OCI-LY1 (cell line): ENCODE data around the gene BMPER.

Experiments
- H2AFZ ChIP-seq: fragments of 200-600 bp; sonication (generic), shearing (Covaris generic); 2 replicates; pipeline ENCODE4 v1.6.0; 2014; ENCODE audit warnings: antibody characterized with exemption, mild to moderate bottlenecking, low read length
- H3F3A ChIP-seq: fragments of 200-600 bp; sonication (generic), shearing (Covaris generic); 2 replicates; pipeline ENCODE4 v1.6.0; 2014; ENCODE audit warnings: mild to moderate bottlenecking, antibody characterized with exemption, low read length, moderate library complexity; ENCODE audit not compliant: insufficient read depth
- H3K27ac ChIP-seq: fragments of 200-600 bp; sonication (generic); 2 replicates; pipeline ENCODE4 v1.5.1; 2014; ENCODE audit warnings: low read length, mixed run types, mild to moderate bottlenecking, low read depth; ENCODE audit not compliant: poor library complexity, severe bottlenecking
- H3K27me3 ChIP-seq: fragments of 200-600 bp; sonication (generic); 2 replicates; pipeline ENCODE4 v1.6.0; 2014; ENCODE audit warnings: antibody characterized with exemption, mild to moderate bottlenecking, low read length, moderate library complexity; ENCODE audit not compliant: insufficient read depth
- H3K36me3 ChIP-seq: fragments of 200-600 bp; sonication (generic); 2 replicates; pipeline ENCODE4 v1.6.1; 2014; ENCODE audit warnings: mild to moderate bottlenecking, antibody characterized with exemption, low read length, moderate library complexity, mixed read lengths; ENCODE audit not compliant: insufficient read depth
- H3K4me1 ChIP-seq: fragments of 200-600 bp; sonication (generic); 2 replicates; pipeline ENCODE4 v1.5.1; 2014; ENCODE audit warnings: mild to moderate bottlenecking, low read length, moderate library complexity; ENCODE audit not compliant: insufficient read depth, severe bottlenecking
- H3K4me2 ChIP-seq: fragments of 200-600 bp; sonication (generic), shearing (Covaris generic); 2 replicates; pipeline ENCODE4 v1.6.1; 2014; ENCODE audit warnings: low read length
- H3K4me3 ChIP-seq: fragments of 200-600 bp; sonication (generic); 2 replicates; pipeline ENCODE4 v1.5.1; 2014; ENCODE audit warnings: low read length, low read depth, mild to moderate bottlenecking, mixed read lengths; ENCODE audit not compliant: poor library complexity, severe bottlenecking
- H3K79me2 ChIP-seq: fragments of 200-600 bp; shearing (Covaris generic); 2 replicates; pipeline ENCODE4 v1.6.1; 2016; ENCODE audit warnings: mixed run types, low read length, mixed read lengths; ENCODE audit not compliant: insufficient read depth
- H3K9ac ChIP-seq: fragments of 200-600 bp; sonication (generic), shearing (Covaris generic); 2 replicates; pipeline ENCODE4 v1.6.1; 2014; ENCODE audit warnings: mild to moderate bottlenecking, low read length, mixed read lengths
- H3K9me2 ChIP-seq: fragments of 200-600 bp; sonication (generic), shearing (Covaris generic); 2 replicates; pipeline ENCODE4 v1.6.1; 2014; ENCODE audit warnings: low read depth, mild to moderate bottlenecking, low read length, mixed read lengths
- H3K9me3 ChIP-seq: fragments of 200-600 bp; shearing (Covaris generic); 2 replicates; pipeline ENCODE4 v1.6.1; 2014; ENCODE audit warnings: low read length, mixed read lengths
- H4K20me1 ChIP-seq: fragments of 200-600 bp; sonication (generic), shearing (Covaris generic); 2 replicates; pipeline ENCODE4 v1.6.0; 2016; ENCODE audit warnings: mild to moderate bottlenecking, low read length; ENCODE audit not compliant: insufficient read depth
- EZH2 ChIP-seq: fragments of 200-600 bp; sonication (generic), shearing (Covaris generic); IDR thresholded peaks from 2 replicates; pipeline ENCODE4 v1.8.0; 2017; ENCODE audit warnings: borderline replicate concordance, mixed run types, mild to moderate bottlenecking, antibody characterized with exemption, low read length, moderate library complexity, mixed read lengths
- TF ChIP-seq, protein P1 (sequence below): fragments of 200-600 bp; sonication (generic), shearing (Covaris generic); IDR thresholded peaks from 2 replicates; pipeline ENCODE4 v1.5.1; 2017; ENCODE audit warnings: mild to moderate bottlenecking, antibody characterized with exemption, low read length, moderate library complexity, mixed read lengths

BMPER gene

DNA sequence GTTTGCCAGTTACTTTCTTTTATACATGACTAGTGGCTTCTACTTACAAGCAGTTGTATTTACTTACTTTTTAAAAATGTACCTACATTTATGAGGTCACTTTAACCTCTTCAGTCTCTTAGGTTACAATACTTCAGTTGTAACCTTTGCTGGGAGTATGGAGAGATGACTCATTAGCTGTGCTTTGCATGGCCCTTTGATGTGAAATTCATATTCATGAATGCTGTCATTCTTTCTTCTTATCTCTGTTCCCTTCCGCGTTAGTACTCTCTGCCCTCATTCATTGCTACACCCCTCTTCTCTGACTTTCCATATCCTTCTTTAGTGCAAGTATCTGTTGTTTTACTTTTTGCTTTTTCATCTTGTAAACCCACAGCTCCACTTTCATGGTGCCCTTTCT, 164.3 kb downstream of the BMPER start:
- H3K4me1 ChIP-seq = no peaks in the 10 kb centered on the region
- no peaks in the 10 kb centered on the region for H3K9me2 ChIP-seq
- H3K27ac ChIP-seq = no peak overlapping the region
- no peaks in the 10 kb centered on the region for H3F3A ChIP-seq
- no peak overlapping the region for H3K4me3 ChIP-seq
- H3K9ac ChIP-seq = no peak overlapping the region
- TF ChIP-seq EZH2 = no peak
- TF ChIP-seq, protein P1, sequence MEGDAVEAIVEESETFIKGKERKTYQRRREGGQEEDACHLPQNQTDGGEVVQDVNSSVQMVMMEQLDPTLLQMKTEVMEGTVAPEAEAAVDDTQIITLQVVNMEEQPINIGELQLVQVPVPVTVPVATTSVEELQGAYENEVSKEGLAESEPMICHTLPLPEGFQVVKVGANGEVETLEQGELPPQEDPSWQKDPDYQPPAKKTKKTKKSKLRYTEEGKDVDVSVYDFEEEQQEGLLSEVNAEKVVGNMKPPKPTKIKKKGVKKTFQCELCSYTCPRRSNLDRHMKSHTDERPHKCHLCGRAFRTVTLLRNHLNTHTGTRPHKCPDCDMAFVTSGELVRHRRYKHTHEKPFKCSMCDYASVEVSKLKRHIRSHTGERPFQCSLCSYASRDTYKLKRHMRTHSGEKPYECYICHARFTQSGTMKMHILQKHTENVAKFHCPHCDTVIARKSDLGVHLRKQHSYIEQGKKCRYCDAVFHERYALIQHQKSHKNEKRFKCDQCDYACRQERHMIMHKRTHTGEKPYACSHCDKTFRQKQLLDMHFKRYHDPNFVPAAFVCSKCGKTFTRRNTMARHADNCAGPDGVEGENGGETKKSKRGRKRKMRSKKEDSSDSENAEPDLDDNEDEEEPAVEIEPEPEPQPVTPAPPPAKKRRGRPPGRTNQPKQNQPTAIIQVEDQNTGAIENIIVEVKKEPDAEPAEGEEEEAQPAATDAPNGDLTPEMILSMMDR = no peak
- no peak overlapping the region for H2AFZ ChIP-seq
- H3K9me3 ChIP-seq = no peaks in the 10 kb centered on the region
- no peaks in the 10 kb centered on the region for H4K20me1 ChIP-seq
- no peaks in the 10 kb centered on the region for H3K36me3 ChIP-seq
- H3K4me2 ChIP-seq = no peak overlapping the region
- H3K79me2 ChIP-seq = no peaks in the 10 kb centered on the region
- H3K27me3 ChIP-seq = no peaks in the 10 kb centered on the region

DNA sequence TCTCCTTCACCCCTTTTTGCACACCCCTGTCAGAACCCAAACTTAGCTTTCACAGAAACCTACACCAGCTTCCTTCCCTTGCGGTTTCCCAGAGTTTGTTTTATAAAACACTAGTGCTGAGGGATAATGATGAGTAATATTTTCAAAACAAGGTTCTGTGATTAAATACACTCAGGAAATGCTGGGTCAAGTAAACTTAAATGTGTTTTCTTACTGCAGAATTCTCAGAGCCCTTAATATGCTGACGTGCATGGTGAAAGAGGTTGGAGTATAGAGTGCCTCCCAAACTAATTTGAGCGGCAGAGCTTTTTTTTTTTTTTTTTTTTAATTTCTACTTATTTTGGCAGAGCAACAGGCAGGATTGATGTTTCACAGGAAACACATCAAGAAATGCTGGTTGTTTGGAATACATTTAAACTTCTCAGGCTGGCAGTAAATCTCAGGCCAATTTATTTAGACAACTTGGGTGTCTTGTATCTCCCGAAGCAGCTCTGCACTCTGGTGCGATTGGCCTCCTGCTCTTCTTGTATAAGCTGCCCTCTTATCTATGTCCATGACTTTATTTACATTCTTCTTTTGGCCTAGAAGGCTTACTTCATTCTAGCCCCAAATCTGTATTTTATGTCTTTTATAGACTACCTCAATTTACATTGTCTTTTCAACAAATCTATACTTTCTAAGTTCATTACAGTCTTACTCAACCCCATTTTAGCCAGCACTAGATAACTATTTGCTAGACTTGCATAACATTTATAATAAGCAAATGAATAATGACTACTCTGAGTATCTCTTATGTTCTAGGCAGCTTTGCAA, 165.4 kb downstream of the BMPER start:
- TF ChIP-seq, protein P1 = no peak
- TF ChIP-seq EZH2 = no peak
- Histone ChIP-seq H3F3A (no peaks in the 10 kb centered on the region), H3K79me2 (no peaks in the 10 kb centered on the region), H3K4me3 (no peak overlapping the region), H3K27ac (no peak overlapping the region), H2AFZ (no peak overlapping the region), H3K36me3 (no peaks in the 10 kb centered on the region), H3K9ac (no peak overlapping the region), H3K27me3 (no peaks in the 10 kb centered on the region), H3K4me2 (no peak overlapping the region), H3K9me3 (no peaks in the 10 kb centered on the region), H3K4me1 (no peaks in the 10 kb centered on the region), H4K20me1 (no peaks in the 10 kb centered on the region), H3K9me2 (no peaks in the 10 kb centered on the region)

DNA sequence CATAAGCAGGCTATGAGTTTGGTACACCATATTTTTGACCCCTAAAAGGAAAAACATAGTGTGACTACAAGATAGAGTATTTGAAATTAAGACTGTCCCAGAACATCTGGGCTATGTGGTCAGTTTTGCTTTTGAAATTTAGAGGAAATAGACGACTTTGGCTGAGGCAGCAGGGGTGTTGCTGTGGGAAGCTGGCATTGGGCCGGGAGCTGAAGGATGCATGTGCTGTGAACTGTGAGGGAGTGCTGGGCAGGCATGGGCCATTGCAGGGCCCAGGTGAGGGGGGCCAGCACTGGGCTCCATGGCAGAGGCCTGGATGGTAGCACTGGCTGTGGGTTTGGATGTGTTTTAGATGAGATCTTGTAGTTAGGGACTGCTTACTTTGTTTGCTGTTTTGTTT, 168.3 kb downstream of the BMPER start:
- H3K4me3 ChIP-seq = no peak overlapping the region
- no peaks in the 10 kb centered on the region for H4K20me1 ChIP-seq
- no peaks in the 10 kb centered on the region for H3K9me2 ChIP-seq
- no peak overlapping the region for H2AFZ ChIP-seq
- no peak overlapping the region for H3K27ac ChIP-seq
- no peaks in the 10 kb centered on the region for H3F3A ChIP-seq
- no peak overlapping the region for H3K9ac ChIP-seq
- TF ChIP-seq, protein P1 = no peak
- no peak for TF ChIP-seq EZH2
- H3K36me3 ChIP-seq = no peaks in the 10 kb centered on the region
- H3K9me3 ChIP-seq = no peaks in the 10 kb centered on the region
- H3K4me1 ChIP-seq = no peaks in the 10 kb centered on the region
- no peak overlapping the region for H3K4me2 ChIP-seq
- no peaks in the 10 kb centered on the region for H3K27me3 ChIP-seq
- no peaks in the 10 kb centered on the region for H3K79me2 ChIP-seq
